ENCODE results near the gene MSH3. TPM values are rescaled to one million over a fixed set of nuclear protein-coding genes. Genes with fewer than 3 reads are reported as not detected.

Gene MSH3
- total RNA-seq, 2 donors from 2014 or later: 9.2 to 10.9 TPM

DNA sequence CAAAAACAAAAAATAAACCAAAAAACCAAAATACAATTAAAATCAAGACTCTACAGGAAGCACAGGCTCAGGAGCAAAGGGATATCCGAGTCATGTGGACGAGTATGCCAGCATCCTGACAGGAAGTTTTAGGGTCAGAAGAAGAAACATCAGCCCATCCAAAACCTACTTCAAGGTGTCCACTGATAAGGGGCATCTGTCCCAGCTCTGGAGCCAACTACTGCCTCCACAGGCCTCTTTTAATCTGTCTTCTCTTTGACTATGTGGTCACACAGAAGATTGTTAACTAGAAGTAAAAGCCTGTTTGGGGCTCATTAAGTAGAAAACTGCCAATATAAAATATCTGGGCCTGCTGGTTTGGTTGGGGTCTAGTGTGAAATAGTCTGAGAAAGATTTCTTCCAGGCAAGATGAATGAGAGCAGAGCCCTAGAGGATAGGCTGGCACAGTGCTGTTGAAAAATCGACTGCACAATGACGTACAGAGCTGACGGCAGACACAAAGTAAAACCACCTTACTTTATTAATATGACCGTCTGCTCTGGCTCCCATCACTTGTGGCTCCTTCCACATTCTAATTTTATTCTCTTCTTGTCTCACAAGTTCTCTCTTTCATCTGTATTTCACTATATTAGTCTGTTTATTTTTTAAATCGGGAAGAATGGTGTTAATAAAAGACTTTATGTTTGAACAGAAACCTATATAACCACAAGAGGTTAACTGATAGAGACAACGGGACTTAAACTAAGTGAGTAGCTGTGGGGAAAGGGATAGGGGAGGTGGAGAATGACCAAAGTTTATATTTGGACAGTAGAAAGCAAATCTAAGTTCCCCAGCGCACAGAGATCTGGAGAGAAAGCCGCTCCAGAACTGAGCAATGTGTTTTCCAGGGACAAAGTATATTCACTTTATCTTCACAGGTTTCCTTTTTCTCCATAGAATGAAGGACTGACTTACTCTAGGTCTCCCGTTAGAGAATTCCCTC is 22.9 kb upstream of the MSH3 start:
- intact Hi-C loops (cut with DNase I): no loop called here
- Histone ChIP-seq H3K4me1 (no peaks in the 10 kb centered on the region), H3K36me3 (replicated peaks in 1 of 2; ENCODE audit: insufficient read depth in 1 of 2, low read depth in 2 of 2) (no peaks in the 10 kb centered on the region), H3K27me3 (no peaks in the 10 kb centered on the region), H3K27ac (no peak overlapping the region), H3K4me3 (no peak overlapping the region), H3K9me3 (no peaks in the 10 kb centered on the region)
- ATAC-seq: no peak
- WGBS, 2 donors: 87 to 93% methylated on average over 11 of the region's 11 CpGs
- TF ChIP-seq POLR2A (IDR thresholded peaks at IDR 0.05): no peak
- TF ChIP-seq CTCF (IDR thresholded peaks at IDR 0.05): no peak
- no peak for DNase-seq

DNA sequence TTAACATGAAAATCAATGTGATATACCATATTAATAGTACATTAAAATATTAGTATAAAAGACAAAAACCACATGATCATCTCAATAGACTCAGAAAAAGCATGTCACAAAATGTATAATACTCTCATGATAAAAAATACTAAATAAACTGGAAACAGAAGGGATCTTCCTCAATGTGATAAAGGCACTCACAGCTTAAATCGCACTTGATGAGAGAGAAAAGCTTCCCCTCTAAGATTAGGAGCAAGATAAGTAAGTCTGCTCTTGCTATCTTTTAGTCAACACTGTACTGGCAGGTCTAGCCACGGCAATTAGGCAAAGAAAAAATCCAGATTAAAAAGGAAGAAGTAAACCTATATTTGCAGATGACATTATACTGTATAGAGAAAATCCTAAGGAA is 21.8 kb upstream of the MSH3 start:
- H3K27ac ChIP-seq: no peak overlapping the region
- 85 to 87% methylated on average over 2 of the region's 2 CpGs for WGBS, 2 donors
- no peak for DNase-seq
- H3K36me3 ChIP-seq (replicated peaks in 1 of 2; ENCODE audit: insufficient read depth in 1 of 2, low read depth in 2 of 2): no peaks in the 10 kb centered on the region
- H3K4me1 ChIP-seq: no peaks in the 10 kb centered on the region
- ATAC-seq: no peak
- no peaks in the 10 kb centered on the region for H3K9me3 ChIP-seq
- intact Hi-C loops (cut with DNase I): no loop called here
- H3K4me3 ChIP-seq: no peak overlapping the region
- TF ChIP-seq CTCF (IDR thresholded peaks at IDR 0.05) (no peak), POLR2A (IDR thresholded peaks at IDR 0.05) (no peak)
- no peaks in the 10 kb centered on the region for H3K27me3 ChIP-seq

DNA sequence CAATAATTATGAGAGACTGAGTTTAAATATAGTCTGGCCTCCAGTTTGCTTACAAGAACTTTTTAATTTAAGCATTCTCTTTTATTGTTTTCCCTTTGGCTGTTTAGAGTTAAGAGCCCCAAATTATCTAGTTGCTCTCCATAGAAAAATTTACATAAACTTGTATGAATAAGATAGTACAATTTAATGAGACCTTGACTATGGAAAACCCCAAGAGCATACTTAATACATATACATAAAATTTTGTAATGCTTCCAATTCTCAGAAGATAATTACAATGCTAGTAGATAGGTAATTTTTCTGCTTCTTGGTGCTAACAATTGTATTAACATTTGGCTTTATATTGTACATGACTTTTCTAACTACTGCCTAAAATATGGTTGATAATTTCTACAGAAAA is 20.3 kb upstream of the MSH3 start:
- no peaks in the 10 kb centered on the region for H3K36me3 ChIP-seq (replicated peaks in 1 of 2; ENCODE audit: insufficient read depth in 1 of 2, low read depth in 2 of 2)
- no peak overlapping the region for H3K4me3 ChIP-seq
- DNase-seq (no peak), ATAC-seq (no peak)
- no peaks in the 10 kb centered on the region for H3K4me1 ChIP-seq
- TF ChIP-seq CTCF (IDR thresholded peaks at IDR 0.05) (no peak), POLR2A (IDR thresholded peaks at IDR 0.05) (no peak)
- H3K27me3 ChIP-seq: no peaks in the 10 kb centered on the region
- intact Hi-C loops (cut with DNase I): no loop called here
- H3K27ac ChIP-seq: no peak overlapping the region
- no peaks in the 10 kb centered on the region for H3K9me3 ChIP-seq

- no peaks in the 10 kb centered on the region for H3K9me3 ChIP-seq
- no peaks in the 10 kb centered on the region for H3K27me3 ChIP-seq
- no peaks in the 10 kb centered on the region for H3K4me1 ChIP-seq
- H3K4me3 ChIP-seq: no peak overlapping the region
- no peak overlapping the region for H3K27ac ChIP-seq
- intact Hi-C loops (cut with DNase I): no loop called here
- no peak for ATAC-seq
- DNase-seq: no peak
- H3K36me3 ChIP-seq (replicated peaks in 1 of 2; ENCODE audit: insufficient read depth in 1 of 2, low read depth in 2 of 2): no peaks in the 10 kb centered on the region
- TF ChIP-seq CTCF (IDR thresholded peaks at IDR 0.05): no peak
- no peak for TF ChIP-seq POLR2A (IDR thresholded peaks at IDR 0.05)
- WGBS, 2 donors: 60 to 61% methylated on average over 4 of the region's 4 CpGs
Observed at GRCh38 chr5:80641353-80641752, 13.1 kb upstream of the MSH3 start.

- no peak for ATAC-seq
- intact Hi-C loops (cut with DNase I): no loop called here
- Histone ChIP-seq H3K4me3 (no peak overlapping the region), H3K27ac (no peak overlapping the region), H3K4me1 (no peaks in the 10 kb centered on the region), H3K9me3 (no peaks in the 10 kb centered on the region), H3K36me3 (replicated peaks in 1 of 2; ENCODE audit: insufficient read depth in 1 of 2, low read depth in 2 of 2) (no peaks in the 10 kb centered on the region), H3K27me3 (no peaks in the 10 kb centered on the region)
- WGBS, 2 donors: 42 to 55% methylated on average over 4 of the region's 4 CpGs
- TF ChIP-seq POLR2A (IDR thresholded peaks at IDR 0.05): no peak
- no peak for TF ChIP-seq CTCF (IDR thresholded peaks at IDR 0.05)
- DNase-seq: no peak
Observed at GRCh38 chr5:80644900-80645299, 9.6 kb upstream of the MSH3 start.

Data from body of pancreas (tissue), 4 donors.